ENCODE results near the gene ISM1.

Gene ISM1

DNA sequence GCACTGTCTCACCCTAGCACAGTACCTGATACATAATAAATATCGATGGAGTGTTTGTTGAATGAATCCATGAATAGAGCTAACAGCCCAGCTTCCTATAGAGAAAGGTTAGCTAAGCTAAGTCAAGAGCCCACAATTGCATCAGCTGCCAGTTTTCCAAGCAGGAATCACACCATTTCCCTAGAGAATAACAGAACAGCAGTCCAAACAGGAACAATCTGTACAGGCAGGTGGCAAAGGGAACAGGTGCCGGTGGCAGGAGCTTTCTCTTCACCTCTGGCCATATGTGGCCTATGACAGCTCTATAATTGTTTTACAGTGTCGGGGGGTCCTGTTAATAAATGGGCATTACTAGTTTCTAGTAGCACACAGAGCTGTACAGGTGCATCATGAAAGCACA lies 38.8 kb downstream of the ISM1 start:
- DNase-seq, result no peak

DNA sequence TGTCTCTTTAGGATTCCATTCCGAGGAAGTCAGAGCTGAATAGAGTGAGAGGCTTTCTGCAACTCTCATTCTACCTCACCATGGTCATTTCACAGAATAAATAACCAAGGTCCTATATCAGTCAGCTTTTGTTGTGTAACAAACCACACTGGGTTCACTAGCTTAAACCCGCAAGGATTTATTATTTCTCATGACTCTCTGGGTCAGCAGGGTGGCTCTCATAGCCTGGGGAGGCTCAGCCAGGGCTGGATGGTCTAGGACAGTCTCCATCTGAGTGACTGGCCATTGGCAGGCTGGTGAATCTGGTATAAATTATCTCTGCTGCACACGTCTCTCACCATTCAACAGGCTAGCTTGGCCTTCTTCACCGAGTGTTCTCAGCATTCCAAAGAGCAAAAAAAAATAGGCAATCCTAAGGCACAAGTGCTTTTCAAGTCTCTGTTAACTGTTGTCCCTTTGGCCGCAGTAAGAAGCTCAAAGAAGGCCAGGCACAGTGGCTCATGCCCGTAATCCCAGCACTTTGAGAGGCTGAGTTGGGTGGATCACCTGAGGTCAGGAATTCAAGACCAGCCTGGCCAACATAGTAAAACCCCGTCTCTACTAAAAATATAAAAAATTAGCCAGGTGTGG lies 39.7 kb downstream of the ISM1 start:
- no peak for DNase-seq

DNA sequence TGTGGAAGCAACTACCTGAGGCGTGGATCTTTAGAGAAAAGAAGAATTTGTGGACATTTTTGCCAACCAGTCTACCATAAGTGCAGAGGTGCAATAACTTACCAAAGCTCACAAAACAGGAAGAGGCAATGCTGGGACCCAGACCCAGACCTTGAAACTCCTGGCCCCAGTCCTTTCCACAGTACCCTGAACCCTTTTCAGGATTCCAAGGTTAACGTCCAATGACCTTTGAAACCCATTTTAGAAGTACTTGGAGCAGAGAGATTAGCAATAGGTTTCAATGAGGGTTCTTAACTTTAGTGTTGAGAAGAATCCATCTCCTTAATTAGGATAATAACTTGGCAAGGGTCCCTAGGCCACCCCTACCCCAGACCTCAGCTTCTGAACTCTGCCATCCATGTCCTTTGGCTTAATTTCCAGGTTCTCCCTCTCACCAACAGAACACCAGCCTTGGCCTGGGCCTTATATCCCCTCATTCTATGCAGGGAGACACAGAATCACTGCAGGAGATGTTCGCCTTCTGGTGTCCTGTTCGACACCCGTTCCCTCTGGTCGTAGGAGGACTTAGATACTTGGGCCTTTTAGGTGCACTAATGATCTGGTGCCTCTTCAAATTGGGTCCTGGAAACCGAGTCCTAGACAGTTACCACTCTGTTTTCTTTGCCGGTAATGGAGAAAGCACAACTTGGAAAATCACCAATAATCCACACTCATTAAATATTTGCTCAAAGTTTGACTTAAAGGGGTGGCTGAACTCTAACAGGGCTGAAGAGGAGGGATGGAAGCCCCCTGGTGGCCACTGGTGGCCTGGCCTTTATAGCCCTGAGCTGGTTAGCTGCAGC lies 40.6 kb downstream of the ISM1 start:
- peak; percentile 52 for DNase-seq

DNA sequence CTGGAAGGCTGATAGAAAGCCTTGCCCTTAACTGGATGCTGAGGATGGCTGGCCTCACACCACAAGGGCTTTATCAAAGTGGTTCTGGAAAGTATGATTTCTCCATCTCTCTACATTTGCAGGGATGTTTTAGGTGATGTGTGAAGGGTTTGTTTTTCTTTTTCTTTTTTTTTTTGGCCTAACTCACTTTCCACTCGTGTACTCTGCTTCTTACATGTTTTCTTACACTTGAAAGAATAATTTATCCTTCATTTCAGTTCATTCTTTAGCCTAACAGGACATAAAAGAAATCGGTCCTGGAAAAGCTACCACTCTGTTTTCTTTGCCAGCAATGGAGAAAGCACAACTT lies 41.2 kb downstream of the ISM1 start:
- DNase-seq, result no peak

DNA sequence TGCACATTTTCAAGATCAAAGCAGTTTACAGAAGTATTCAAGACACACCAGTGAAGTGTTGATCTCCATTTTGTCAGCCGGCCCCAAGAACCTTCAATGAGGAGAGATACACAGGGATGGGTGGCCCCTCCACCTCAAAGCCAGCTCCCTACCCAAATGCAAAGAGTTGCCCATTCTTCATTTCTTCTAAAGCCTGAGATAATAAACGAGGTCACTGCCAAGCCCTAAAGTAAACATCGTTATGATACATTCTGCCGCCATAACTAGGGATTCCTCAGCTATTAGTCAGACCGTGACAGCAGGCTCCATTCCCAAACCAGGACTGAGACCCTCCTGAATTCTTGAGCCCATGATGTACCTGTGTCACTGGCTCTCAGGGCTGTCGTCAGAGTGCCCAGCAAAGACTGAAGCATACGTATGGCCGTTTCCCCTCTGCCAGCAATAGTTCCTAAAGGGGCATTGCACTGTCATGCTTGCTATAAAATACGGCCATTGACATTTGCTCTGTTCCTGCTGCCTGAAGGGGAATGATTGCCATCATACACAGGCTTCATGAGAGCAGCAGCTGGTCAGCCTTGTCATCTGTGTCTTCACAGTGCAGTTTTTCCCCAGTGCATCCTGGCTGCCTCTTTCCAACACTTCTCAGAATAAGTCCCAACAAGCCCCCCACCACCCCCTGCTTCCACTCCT lies 41.7 kb downstream of the ISM1 start:
- peak; percentile 15 for DNase-seq

DNA sequence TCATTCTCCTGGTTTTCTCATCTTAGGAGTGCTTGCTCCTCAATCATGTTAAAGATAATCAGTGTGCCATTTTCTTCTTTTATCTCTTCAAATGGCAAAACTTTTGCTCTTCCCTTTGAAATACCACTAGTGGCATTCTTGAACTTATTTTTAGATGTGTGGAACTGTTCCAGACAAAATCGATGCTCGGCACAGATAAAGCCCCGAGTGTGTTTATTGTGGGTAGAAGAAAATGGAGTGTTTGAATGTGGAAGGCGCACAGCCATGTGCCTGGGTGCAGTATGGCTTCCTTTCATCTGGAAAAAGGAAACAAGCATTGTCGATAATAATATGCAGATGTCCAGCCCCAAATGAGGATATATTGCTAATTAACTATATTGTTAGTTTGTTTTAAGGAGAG lies 42.4 kb downstream of the ISM1 start:
- no peak for DNase-seq

DNA sequence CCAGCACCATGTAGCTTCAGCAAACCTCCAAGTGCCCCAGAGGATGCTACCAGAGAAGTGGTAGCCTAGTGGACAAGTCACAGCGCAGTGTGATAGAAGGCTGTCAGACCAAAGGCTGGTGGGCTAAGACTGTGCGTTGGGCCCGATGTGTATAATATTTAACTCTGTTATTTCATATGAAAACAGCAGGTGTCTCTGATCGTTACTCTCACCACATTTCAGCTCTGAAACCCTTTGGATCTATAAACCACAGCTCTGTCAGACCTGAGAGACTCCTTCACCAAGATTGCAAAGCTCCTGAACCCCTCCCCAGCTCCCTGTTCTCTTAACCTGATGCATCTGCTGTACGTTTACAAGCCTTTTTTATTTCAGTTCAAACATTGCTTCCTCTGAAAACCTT lies 43.8 kb downstream of the ISM1 start:
- no peak for DNase-seq

DNA sequence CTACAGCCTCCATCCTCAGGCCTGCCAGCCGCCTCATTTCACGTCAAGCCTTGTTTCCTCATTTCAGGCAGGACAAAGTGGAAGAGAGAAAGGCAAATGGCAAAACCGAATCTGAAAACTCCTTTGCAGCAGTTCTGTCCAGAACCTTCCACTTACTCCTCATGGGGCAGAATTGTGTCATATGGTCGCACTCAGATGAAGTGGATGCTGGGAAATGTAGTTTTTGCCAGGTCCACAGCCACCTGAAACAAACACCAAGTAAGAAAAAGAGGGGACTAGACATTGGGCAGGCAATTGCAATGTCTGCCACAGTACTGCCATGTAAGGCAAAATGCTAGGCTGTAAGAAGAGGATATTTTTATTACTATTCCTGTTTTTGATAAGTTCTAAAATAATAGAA lies 44.9 kb downstream of the ISM1 start:
- DNase-seq, result no peak

DNA sequence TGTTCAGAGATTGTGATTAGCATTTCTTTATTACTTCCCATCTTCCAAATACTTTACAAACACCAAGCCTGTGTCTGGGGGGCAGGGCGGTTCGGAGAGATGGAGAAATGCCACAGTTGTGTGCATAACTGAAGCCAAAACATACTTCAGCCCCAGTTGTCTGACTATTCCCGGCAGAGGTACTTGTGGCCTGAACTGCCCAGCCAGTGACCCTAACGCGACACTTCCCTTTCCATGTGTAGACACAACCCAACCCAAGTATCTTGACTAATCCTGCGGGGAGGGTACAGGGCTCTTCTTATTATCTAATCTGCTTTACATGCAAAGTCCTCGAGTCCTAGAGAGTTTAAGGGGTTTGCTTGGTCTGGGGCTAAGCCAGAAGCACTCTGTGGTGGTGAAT lies 46.2 kb downstream of the ISM1 start:
- no peak for DNase-seq

DNA sequence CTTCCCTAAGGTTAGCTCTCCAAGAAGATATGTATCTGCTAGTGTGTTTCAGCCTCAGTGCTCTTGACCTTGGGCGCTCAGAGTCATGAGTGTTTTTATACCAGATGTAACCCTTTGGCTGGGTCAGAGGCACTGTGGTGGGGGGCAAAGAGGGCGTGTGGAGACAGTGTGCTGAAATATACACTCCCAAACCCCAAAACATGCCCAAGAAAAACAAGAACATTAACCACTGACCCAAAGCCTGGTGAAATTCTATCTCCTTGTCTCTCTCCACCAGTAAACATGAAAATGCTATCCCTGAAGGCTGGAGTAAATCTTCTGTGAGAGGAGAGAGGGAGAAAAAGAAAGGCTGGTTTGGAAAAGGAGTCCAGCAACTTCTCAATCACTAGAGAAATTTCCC lies 47.9 kb downstream of the ISM1 start:
- DNase-seq, result no peak

DNA sequence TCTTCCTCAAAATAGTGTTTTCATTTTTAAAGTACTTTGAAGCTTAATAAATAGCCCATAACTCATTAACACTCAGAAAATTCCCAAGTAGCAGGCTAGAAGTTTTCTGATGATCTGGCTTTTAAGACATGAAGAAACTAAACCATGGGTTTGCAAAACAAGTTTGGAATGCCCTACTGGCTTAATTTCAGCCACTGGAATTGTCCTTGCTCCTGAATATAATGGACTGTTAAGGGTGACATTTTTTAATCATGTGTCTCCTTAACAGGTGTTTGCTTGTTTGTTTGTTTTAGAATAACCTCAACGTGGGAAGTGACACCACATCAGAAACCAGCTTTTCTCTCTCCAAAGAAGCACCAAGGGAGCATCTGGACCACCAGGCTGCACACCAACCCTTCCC lies 49.1 kb downstream of the ISM1 start:
- no peak for DNase-seq

DNA sequence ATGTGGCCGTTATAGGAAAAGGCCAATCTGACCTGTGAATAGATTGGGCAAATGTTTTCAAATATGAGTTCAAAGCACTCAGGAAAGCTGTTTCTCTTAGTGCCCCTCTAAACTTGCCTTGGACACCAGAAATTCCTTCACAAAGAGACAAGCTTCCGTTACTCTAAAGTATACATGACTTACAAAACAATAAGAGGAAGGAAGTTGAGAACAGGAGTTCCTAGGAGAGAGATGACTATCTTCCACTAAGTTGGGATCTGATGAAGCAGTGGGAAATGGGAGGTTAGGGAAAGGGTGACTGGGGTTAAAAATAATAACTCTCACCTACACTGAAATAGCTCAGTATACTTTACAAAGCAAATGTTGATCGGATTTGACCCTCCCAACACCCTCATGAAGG lies 50.0 kb downstream of the ISM1 start:
- no peak for DNase-seq

DNA sequence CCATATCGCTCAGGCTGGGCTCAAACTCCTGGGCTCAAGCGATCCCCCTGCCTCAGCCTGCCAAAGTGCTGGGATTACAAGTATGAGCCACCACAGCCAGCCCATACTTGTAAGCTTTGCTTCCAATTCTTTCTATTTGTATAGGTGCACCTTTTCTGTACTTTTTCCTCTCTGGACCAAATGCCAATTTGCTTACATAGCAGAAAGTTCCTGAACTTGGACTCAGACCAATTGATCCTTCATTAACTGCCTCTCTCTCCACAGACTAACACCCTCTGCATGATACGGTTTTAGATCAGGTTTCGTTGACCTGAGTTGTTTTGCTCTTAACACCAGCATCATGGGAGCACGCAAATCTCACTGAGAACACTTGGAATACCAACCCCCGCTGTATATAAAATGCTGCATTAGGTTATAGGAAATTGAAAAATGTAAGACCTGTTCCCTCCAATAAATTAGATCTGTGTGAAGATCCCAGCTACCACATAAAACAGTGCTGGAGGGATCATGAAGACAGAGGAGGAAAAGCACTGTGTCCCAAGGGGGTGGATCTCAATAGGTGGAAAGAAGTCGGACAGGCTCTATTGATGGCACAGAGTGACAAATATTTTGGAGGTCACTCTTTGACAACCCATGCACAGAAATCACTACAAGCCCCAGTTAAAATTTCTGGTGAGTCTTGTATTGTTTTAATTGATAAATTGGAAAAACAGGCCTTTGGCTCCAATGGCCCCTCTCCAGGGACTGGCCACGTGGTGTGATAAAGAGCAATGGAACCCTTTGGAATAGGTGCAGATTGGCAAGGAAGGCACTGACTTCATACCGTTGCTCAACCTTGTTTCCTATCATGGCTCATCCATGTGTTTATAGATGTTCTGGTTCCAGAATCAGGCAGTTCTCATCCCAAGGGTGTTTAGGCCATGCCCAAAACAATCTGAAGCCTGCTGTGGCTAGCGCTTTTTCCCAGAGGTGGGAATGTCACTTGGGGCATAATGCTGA lies 51.2 kb downstream of the ISM1 start:
- DNase-seq, result no peak

DNA sequence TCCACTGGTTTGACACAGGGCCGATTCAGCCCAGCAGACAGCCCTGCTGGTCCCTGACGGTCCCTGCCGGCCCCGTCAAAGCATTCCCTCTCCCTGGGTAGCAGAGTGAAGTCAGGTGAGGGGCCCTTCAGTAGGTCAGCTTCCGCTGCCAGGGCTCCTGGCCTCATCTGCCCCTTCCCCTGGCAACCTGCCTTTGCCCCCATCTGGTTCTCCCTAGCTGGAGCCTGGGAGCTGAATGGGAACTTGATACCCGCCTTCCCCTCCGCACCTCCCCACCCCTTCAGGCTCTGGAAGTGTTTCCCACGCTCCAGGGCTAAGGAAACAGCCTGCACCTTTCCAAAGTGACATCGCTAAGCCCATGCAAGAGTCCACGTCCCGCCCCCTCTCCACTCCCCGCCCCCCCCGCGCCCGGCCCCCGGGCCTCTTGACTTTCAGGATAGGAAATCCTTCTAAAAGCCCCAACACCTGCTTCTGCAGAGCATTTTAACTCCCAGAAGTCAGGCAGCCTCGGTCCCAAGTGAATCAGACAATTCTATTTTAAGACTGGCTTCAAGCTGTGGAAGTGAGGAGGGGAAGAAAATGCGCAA lies 53.3 kb downstream of the ISM1 start:
- no peak for DNase-seq

DNA sequence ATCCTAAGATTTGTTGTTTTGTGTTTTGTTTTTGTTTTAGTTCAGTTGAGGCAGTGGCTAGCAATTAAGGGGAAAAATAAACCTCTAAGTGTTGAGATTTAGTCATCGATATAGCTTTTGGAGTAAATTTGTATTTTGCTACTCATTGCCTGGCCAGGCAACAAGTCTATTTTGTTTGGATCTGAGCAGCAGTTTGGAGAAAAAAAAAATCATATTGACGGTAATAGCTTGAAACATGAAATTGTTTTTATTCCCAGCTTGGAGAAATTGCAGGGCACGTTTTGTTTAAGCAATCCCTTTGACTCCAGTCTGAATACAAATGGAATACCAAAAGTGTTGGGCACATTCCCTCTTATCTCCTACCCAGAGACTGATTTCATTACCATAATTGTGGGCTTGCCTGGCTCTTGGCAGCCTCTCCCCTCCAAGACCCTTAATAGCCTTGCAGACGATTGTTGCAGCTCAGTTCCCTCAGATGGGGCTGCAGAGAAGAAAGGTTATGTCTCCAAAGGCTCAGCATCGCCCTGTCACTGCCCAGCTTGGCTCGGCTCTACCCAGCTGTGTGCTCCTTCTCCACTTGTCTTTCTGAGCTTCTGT lies 56.0 kb downstream of the ISM1 start:
- DNase-seq, result no peak

DNA sequence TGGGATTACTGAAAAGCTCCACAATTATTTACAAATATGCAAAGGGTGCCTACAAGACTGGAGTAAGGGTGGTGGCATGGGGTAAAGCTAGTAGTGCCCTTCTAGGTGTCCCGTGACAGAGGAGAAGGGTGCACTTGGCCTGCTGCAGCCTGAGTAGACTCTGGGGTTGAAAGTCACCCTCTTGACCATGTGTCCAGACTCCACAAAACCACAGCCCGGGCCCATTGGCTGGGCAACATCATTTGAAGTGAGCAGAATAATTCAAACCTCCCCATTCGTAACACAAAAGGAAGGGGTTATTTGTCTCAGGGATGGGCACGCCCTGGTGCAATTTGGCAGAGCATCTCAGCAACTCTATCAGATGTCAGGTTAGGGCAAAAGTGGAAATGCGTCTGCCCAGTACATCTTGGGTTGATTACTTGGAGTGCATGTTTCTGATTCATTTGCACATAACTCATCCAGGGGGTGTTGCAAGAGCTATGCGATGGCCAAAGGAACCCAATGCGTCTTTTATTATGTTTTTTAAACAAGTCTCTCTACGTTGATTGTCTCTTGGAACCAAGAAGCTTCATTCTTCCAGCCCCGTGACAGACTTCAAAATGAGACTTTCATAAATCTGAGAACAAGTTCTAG lies 56.7 kb downstream of the ISM1 start:
- DNase-seq, result no peak

DNA sequence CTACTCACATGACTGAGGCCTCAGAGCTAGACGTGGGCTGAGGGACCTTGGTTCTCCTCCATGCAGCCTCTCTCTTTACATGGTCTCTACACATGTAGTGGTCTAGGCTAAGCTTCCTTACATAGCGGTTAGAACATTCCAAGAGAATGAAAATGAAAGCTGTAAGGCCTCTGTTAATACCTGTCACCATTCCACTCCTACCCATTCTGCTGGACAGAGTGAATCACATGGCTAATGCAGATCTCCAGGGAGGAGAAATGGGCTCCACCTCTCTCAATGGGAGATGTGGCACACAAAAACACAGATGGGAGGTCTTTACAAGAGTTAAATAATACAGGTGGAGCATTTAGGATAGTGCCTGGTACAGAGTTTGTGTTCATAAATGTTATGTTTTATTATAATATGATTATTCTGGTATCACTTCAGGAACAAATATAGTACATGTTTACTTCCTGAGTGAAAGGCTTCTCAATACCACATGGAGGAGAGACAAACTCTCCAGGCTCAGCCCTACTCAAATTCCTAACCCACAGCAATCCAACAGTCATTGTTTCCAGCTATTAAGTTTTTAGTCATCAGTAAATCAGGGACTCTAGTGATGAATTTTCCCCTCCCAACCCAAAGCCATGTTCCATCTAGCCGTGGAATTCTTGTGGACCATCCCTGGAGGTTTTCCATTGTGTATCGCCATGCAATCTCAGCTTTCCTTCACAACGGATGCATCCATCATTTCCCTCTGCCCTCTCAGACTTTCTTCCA lies 57.9 kb downstream of the ISM1 start:
- no peak for DNase-seq

DNA sequence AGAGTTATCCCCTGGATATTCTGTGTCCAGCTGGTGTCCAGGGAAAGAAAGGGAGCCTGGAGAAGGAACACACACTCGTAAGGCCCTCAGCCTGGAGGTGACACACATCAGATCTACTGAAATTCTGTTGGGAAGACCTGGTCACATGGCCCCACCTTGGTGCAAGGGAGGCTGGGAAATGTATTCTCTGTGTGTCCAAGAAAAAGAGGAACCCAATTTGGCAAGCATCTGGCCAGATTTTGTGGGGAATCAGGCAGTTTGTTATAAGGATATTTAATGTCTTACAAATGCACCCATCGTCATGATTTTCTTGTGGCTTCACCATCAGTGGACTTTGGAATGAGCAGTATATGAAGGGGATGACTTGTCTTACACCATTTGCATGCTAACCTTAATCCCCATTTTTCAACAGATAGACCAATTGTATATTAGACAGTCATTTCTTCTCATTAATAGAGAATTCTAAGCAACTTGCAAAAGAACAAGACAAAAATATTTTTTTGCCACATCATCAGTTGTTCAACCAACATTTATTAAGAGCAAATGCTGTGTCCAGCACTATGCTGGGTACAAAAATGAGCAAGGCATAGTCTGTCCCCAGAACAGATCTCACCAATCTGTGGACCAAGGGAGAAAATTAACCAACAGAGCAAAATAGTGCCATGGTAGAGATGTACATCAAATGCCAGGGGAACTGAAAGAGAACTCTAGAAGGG lies 59.7 kb downstream of the ISM1 start:
- DNase-seq, result no peak

DNA sequence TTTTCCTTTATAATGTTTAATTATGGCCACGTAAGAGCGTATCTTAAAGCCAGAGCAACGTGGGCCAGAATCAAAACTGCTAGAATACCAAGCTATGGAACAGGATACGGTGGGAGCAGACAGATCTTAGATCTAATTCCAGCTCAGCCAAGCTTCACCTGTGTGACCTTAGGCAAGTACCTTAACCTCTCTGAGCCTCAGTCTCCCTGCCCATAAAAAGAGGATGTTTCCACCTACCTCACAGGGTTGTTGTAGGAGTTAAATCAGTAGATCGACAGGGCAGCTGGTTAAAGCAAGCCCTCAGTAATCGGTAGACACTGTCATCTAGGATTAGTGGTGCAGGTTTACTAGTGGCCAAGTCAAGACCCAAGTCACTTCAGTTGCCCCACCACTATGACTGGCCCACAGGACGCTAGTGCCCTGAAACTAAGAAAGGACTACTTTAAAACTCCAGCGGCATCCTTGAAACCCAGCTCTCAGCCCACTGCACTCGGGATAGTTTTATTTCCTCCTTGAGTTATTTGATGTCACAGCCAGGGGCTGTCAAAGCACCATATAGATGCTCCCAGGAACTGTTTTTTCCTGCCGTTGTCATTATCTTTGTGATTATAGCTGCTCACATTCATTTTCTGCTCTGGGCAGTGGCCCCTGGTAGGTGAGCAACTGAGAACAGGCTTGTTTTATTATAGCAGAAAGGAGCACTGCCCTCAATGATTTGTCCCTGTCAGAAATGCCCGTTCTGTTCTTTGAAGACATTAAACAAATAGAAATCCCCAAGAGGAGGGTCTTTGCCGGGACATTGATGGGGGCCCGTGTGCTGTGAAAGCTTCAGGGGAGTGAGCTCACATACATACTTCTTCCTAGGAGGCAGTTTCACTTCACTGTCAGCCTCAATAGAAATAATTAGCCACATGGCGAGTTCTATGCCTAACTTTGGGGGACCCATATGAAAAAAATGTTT lies 63.1 kb downstream of the ISM1 start:
- no peak for DNase-seq

Measured in fibroblast of skin of back (primary cell).